ENCODE measurements around the gene LRRFIP2.
"Not testable (repeated sequence)": the region's sequence is repeated elsewhere in the genome, so short reads cannot be mapped to it uniquely, and the experiment has no call there.

DNA sequence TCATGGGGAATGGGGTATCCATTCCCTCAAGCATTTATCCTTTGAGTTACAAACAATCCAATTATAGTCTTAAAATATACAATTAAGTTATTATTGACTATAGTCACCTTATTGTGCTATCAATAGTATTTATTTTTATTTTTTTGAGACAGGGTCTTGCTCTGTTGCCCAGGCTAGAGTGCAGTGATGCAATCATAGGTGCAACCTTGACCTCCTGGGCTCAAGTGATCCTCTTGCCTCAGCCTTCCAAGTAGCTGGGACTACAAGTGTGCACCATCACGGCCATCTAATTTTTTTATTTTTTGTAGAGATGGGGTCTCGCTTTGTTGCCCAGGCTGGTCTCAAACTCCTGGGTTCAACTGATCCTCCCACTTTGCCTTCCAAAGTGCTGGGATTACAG lies 48.2 kb upstream of the LRRFIP2 start:
- TF ChIP-seq CTCF, POLR2A (IDR thresholded peaks at IDR 0.05): not testable (repeated sequence)
